Measurements from ENCODE around the gene ZC3H18.

ZC3H18 gene

DNA sequence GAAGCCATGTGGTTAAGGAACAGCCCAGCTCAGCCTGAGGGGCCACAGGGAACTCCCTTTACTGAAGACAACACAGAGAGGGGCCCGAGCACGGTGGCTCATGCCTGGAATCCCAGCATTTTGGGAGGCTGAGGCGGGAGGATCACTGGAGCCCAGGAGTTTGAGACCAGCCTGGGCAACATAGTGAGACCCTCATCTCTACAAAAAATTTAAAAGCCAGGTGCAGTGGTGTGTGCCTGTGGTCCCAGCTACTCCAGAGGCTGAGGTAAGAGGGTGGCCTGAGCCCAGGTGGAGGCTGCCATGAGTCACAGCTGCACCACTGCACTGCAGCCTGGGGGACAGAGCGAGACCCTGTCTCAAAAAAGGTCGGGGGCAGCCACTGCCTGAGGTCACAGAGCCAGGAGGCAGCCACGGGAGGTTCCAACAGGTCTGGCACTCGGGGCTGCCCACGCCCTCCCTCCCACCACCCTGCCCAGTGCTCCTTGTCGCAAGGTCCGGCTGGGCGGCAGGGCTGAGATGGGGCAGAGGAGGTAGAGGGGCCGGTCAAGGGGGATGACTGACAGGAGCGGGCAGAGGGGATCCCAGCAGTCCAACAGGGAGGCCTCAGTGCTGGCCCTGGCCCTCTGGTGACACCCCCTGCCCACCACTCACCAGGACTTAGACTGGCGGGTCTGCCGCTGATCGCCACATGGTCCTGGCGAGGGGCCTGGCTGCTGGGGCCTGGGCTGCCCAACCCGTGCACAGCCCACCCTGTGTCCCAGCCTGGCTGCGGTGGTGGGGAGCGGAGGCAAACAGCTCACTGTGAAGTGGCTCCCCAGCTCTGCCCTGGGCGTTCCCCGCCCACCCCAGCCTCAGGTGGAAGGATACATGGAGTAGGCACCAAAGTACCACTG is 77.2 kb downstream of the ZC3H18 start:
- intact Hi-C loops (cut with DNase I) = no loop called here
- no peak for DNase-seq

GRCh38 chr16:88649195-88649923 is 79.2 kb downstream of the ZC3H18 start:
- no peak for DNase-seq
- intact Hi-C loops (cut with DNase I) = no loop called here

- DNase-seq = no peak
- intact Hi-C loops (cut with DNase I) = no loop called here
Observed at GRCh38 chr16:88649924-88650748, 79.9 kb downstream of the ZC3H18 start.

GRCh38 chr16:88650749-88651275 is 80.6 kb downstream of the ZC3H18 start, which contains the start of gene CYBA:
CYBA (minus strand) TSS chr16:88651053; CDS start chr16:88651013, 40 bp downstream.
- peak in 3 of 10 donors; percentile 26 to 91 (median 43) for DNase-seq
- intact Hi-C loops (cut with DNase I) = no loop called here

GRCh38 chr16:88651276-88651988 is 81.2 kb downstream of the ZC3H18 start:
- DNase-seq = no peak
- intact Hi-C loops (cut with DNase I) = no loop called here

GRCh38 chr16:88651989-88652761 is 82.0 kb downstream of the ZC3H18 start:
- no peak for DNase-seq
- intact Hi-C loops (cut with DNase I) = no loop called here

DNA sequence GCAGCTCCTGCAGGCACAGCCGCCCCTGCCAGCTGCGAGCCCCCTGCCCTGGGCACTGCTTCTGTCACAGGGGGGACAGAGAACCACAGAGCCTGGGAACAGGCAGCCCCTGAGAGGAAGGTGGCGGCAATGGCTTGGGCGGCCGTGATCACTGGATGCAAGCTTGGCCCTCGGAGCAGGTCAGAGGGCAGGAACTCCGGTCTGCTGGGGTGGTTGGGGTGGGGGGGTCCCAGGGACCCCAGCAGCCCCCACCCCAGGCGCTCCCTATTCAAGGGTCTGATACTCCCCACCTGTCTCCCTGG is 82.5 kb downstream of the ZC3H18 start:
- no peak for DNase-seq
- intact Hi-C loops (cut with DNase I) = no loop called here

DNA sequence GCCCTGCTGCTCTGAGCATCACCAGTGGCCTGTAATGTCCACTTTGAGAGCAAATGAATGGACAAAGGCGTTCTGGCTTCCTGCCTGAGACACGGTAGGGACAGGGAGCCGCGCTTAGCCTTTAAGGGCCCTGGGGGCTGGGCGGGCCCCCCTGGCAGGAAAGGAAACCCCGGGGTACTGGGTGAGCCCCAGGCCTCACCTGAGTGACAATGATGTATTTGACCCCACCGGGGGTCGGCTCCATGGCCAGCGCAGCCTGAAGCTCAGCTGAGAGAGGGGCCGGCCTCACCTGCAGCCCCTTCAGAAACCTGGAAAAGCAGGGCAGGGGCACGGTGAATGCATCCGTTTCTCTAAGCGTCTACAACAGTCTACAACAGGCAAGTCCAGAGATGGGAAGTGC is 82.9 kb downstream of the ZC3H18 start:
- intact Hi-C loops (cut with DNase I) = no loop called here
- no peak for DNase-seq

DNA sequence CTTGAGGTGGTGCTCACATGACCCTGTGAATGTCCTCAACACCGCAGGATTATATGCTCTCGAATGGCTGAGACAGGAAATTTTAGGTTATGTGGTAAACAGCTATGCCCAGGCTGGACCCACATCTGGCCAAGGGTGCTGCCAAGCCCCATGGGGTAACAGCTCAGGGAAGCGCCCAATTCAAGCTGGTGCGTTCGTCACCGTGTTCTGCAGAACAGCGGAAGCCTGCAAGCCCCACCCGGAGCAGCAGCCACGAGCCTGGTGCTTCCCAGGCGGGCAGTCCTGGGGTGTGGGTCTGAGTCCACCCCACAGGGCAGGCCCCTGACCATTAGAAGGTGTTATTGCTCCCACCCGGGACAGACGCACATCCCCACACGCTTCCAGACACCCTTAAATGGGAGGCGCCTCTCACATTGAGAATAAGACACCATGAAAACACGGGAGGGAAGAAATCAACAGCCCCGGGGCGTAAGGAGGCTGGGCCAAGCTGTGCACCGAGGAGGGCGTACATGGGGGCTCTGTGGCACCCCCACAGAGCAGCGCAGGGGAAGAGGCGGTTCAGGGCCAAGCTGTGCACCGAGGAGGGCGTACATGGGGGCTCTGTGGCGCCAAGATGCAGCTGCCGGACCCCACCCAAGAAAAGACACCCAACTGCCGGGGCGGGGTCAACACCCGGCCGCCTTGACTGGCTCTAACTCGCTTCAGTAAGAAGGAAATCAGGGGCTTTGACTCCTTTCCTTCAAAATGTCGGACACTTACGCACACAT is 83.6 kb downstream of the ZC3H18 start:
- intact Hi-C loops (cut with DNase I) = no loop called here
- no peak for DNase-seq

DNA sequence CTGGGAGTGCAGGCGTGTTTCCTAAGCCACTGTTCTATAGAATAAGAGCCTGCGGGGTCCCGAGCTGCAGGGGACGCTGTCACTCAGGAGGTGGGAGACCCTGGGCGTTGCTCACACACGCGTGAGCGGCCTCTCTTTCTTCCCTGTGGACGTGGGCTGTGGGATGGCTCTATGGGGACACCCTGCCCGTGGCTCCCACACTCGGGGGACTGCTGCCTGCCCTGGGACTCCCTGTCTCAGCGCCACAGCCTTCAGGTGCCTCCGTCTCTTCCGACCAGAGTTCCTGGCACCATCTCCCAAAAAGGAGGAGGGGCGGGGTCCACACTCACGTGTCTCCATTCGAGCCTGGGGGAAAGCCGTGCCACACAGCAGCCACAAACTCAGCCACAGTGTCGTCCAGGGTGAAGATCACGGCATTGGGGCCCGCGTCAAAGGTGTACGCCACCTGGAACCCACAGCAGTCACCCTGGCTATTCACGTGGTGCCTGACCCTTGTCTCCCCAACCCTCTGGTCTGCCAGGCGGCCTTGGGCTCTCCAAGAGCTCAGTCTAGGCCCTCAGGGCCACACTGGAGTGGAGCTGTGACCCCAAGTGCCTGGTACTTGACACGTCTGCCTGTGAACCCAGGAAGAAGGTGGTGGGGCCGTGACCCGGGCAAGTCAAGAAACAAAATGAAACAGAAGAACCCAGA is 84.3 kb downstream of the ZC3H18 start:
- intact Hi-C loops (cut with DNase I) = no loop called here
- no peak for DNase-seq

GRCh38 chr16:88655053-88655732 is 85.0 kb downstream of the ZC3H18 start:
- peak in 1 of 10 donors; percentile 79 for DNase-seq
- intact Hi-C loops (cut with DNase I) = no loop called here

DNA sequence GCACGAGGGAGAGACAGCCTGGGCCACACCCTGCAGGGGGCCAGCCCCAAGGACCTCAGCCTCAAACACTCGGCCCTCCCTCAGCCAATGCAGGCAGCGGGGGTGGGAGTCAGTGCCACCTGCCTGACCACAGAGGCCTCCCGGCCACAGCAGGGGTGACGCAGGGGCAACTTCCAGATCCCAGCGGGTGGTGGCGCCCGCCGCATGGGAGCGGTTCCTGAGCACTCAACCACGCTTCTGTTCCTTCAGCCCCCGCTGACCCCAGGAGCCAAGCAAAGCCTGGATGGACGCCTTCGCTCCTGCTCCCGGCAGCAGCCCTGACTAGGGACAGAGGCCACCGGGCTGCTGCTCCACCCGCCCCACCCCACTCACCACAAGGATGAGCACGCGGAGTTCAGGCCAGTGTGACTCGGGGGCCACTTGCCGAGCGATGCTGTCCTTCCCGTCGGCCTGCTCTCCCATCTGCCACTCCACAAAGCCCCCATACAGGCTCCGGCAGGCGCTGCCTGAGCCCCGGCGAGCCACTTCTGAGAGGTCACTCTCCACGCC is 85.6 kb downstream of the ZC3H18 start:
- intact Hi-C loops (cut with DNase I) = no loop called here
- no peak for DNase-seq

GRCh38 chr16:88656291-88656980 is 86.2 kb downstream of the ZC3H18 start:
- intact Hi-C loops (cut with DNase I) = no loop called here
- no peak for DNase-seq

DNA sequence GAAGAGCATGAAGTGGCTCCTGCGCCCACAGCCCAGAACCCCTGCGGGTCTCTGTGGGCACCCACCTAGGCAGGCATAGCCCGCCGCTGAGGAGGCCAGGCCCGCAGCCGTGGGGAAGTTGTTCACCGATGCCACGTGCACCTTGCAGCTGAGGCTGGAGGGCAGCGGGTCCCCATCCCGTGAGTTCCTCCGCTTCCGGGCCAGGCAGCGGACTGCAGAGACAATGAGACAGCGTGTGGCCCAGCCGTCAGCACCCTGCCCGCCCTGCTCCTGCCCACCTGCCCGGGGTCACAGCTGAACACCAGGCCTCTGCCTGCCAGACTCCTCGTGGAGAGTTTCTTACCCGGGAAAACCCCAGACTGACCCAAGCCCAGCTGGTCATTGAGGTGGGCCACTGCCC is 87.2 kb downstream of the ZC3H18 start:
- intact Hi-C loops (cut with DNase I) = no loop called here
- DNase-seq = no peak

GRCh38 chr16:88658714-88659113 is 88.5 kb downstream of the ZC3H18 start:
- intact Hi-C loops (cut with DNase I) = no loop called here
- DNase-seq = no peak

GRCh38 chr16:88659160-88659559 is 89.0 kb downstream of the ZC3H18 start:
- intact Hi-C loops (cut with DNase I) = no loop called here
- no peak for DNase-seq

- intact Hi-C loops (cut with DNase I) = no loop called here
- no peak for DNase-seq
Observed at GRCh38 chr16:88661468-88661867, 91.3 kb downstream of the ZC3H18 start.
